Measurements from ENCODE around the gene USH2A. TPM values are rescaled to one million over a fixed set of nuclear protein-coding genes. Genes with fewer than 3 reads are reported as not detected.

USH2A gene
- polyA plus RNA-seq, 1 donor from 2014 or later: 0.17 TPM

GRCh38 chr1:216212826-216213225 is 210.4 kb downstream of the USH2A start:
- Histone ChIP-seq H4K20me1 (ENCODE audit: insufficient read depth) (no peaks in the 10 kb centered on the region), H2AFZ (ENCODE audit: low read depth, low read length) (no peak overlapping the region), H3K9me2 (ENCODE audit: insufficient read depth, low read length) (no peaks in the 10 kb centered on the region), H3K79me2 (replicated peaks; ENCODE audit: insufficient read depth, low read length) (no peaks in the 10 kb centered on the region), H3K4me2 (ENCODE audit: low read length) (no peak overlapping the region), H3K9me3 (ENCODE audit: low read length) (no peaks in the 10 kb centered on the region), H3K36me3 (ENCODE audit: insufficient read depth, low read length) (no peaks in the 10 kb centered on the region), H3K4me3 (ENCODE audit: low read length) (no peak overlapping the region), H3K9ac (ENCODE audit: low read length) (no peak overlapping the region), H3K27me3 (ENCODE audit: insufficient read depth, low read depth, low read length) (no peaks in the 10 kb centered on the region), H3K27ac (ENCODE audit: low read length) (no peak overlapping the region), H3F3A (ENCODE audit: insufficient read depth, low read length, poor library complexity, severe bottlenecking) (no peaks in the 10 kb centered on the region)
- TF ChIP-seq CTCF (IDR thresholded peaks at IDR 0.05; ENCODE audit: poor library complexity, severe bottlenecking): no peak
- TF ChIP-seq MXI1 (conservative IDR thresholded peaks at IDR 0.05; ENCODE audit: poor library complexity, severe bottlenecking): no peak
- no peak for TF ChIP-seq REST (IDR thresholded peaks at IDR 0.05; ENCODE audit: borderline replicate concordance)
- TF ChIP-seq EP300 (conservative IDR thresholded peaks at IDR 0.05; ENCODE audit: poor library complexity, severe bottlenecking): no peak
- TF ChIP-seq RAD21 (conservative IDR thresholded peaks at IDR 0.05): no peak
- TF ChIP-seq EZH2 (IDR thresholded peaks at IDR 0.05; ENCODE audit: borderline replicate concordance, insufficient read depth, low read length, poor library complexity, severe bottlenecking): no peak
- no peak for TF ChIP-seq POLR2AphosphoS5 (IDR thresholded peaks at IDR 0.05)
- no peak for TF ChIP-seq TAF1 (IDR thresholded peaks at IDR 0.05; ENCODE audit: low read depth)
- no peak for TF ChIP-seq SMC3 (conservative IDR thresholded peaks at IDR 0.05; ENCODE audit: poor library complexity)

GRCh38 chr1:216210081-216210480 is 213.2 kb downstream of the USH2A start:
- TF ChIP-seq REST (IDR thresholded peaks at IDR 0.05; ENCODE audit: borderline replicate concordance) (no peak), POLR2AphosphoS5 (IDR thresholded peaks at IDR 0.05) (no peak), RAD21 (conservative IDR thresholded peaks at IDR 0.05) (no peak), SMC3 (conservative IDR thresholded peaks at IDR 0.05; ENCODE audit: poor library complexity) (no peak), TAF1 (IDR thresholded peaks at IDR 0.05; ENCODE audit: low read depth) (no peak), CTCF (IDR thresholded peaks at IDR 0.05; ENCODE audit: poor library complexity, severe bottlenecking) (no peak), EZH2 (IDR thresholded peaks at IDR 0.05; ENCODE audit: borderline replicate concordance, insufficient read depth, low read length, poor library complexity, severe bottlenecking) (no peak), MXI1 (conservative IDR thresholded peaks at IDR 0.05; ENCODE audit: poor library complexity, severe bottlenecking) (no peak), EP300 (conservative IDR thresholded peaks at IDR 0.05; ENCODE audit: poor library complexity, severe bottlenecking) (no peak)

More at GRCh38 chr1:216210081-216210480, 213.2 kb downstream of the USH2A start:
- Histone ChIP-seq H3K79me2 (replicated peaks; ENCODE audit: insufficient read depth, low read length) (no peaks in the 10 kb centered on the region), H3K9me2 (ENCODE audit: insufficient read depth, low read length) (no peaks in the 10 kb centered on the region), H2AFZ (ENCODE audit: low read depth, low read length) (no peak overlapping the region), H3F3A (ENCODE audit: insufficient read depth, low read length, poor library complexity, severe bottlenecking) (no peaks in the 10 kb centered on the region), H3K27ac (ENCODE audit: low read length) (no peak overlapping the region), H3K27me3 (ENCODE audit: insufficient read depth, low read depth, low read length) (no peaks in the 10 kb centered on the region), H3K9me3 (ENCODE audit: low read length) (no peaks in the 10 kb centered on the region), H3K4me3 (ENCODE audit: low read length) (no peak overlapping the region), H3K9ac (ENCODE audit: low read length) (no peak overlapping the region), H3K36me3 (ENCODE audit: insufficient read depth, low read length) (no peaks in the 10 kb centered on the region), H4K20me1 (ENCODE audit: insufficient read depth) (no peaks in the 10 kb centered on the region), H3K4me2 (ENCODE audit: low read length) (no peak overlapping the region)
